ENCODE data around the gene CHST10. TPM values are rescaled to one million over a fixed set of nuclear protein-coding genes. Genes with fewer than 3 reads are reported as not detected.

Gene CHST10
- total and polyA plus RNA-seq, 4 donors: 0.11 to 5.2 (median 0.99) TPM

GRCh38 chr2:100409975-100410647 lies 7.4 kb downstream of the CHST10 start:
- Histone ChIP-seq H3K9ac (ENCODE audit: low read depth in 1 of 2, low read length in 2 of 2) (no peak overlapping the region), H3K27me3 (ENCODE audit: control insufficient read depth in 4 of 4, insufficient read depth in 4 of 4, low read length in 3 of 4) (no peaks in the 10 kb centered on the region), H3K9me3 (ENCODE audit: control insufficient read depth in 4 of 4, low read length in 3 of 4) (no peaks in the 10 kb centered on the region), H3K4me1 (ENCODE audit: control insufficient read depth in 4 of 4, insufficient read depth in 4 of 4, low read length in 3 of 4) (no peaks in the 10 kb centered on the region), H3K36me3 (ENCODE audit: control insufficient read depth in 4 of 4, insufficient read depth in 3 of 4, low read depth in 1 of 4, low read length in 3 of 4) (no peaks in the 10 kb centered on the region), H3K27ac (ENCODE audit: low read depth in 1 of 2, low read length in 2 of 2) (no peak overlapping the region), H3K4me3 (ENCODE audit: low read depth in 1 of 3, low read length in 3 of 3) (no peak overlapping the region)
- TF ChIP-seq HNF4G (IDR thresholded peaks at IDR 0.05) (no peak), SP1 (IDR thresholded peaks at IDR 0.05) (no peak), NR2F2 (IDR thresholded peaks at IDR 0.05) (no peak), TAF1 (conservative IDR thresholded peaks at IDR 0.05) (no peak), FOXA1 (IDR thresholded peaks at IDR 0.05) (no peak), FOXA2 (IDR thresholded peaks at IDR 0.05) (no peak), GABPA (IDR thresholded peaks at IDR 0.05 in 1 of 2, conservative IDR thresholded peaks at IDR 0.05 in 1 of 2) (no peak), JUND (IDR thresholded peaks at IDR 0.05) (no peak), REST (IDR thresholded peaks at IDR 0.05) (no peak), YY1 (IDR thresholded peaks at IDR 0.05) (no peak), EGR1 (IDR thresholded peaks at IDR 0.05; ENCODE audit: low read depth in 2 of 2) (no peak), RAD21 (IDR thresholded peaks at IDR 0.05) (no peak), RXRA (IDR thresholded peaks at IDR 0.05) (no peak), ATF3 (IDR thresholded peaks at IDR 0.05) (no peak), HNF4A (conservative IDR thresholded peaks at IDR 0.05) (no peak), ZBTB33 (IDR thresholded peaks at IDR 0.05) (no peak), MAX (IDR thresholded peaks at IDR 0.05) (no peak)
- TF ChIP-seq, protein P1, sequence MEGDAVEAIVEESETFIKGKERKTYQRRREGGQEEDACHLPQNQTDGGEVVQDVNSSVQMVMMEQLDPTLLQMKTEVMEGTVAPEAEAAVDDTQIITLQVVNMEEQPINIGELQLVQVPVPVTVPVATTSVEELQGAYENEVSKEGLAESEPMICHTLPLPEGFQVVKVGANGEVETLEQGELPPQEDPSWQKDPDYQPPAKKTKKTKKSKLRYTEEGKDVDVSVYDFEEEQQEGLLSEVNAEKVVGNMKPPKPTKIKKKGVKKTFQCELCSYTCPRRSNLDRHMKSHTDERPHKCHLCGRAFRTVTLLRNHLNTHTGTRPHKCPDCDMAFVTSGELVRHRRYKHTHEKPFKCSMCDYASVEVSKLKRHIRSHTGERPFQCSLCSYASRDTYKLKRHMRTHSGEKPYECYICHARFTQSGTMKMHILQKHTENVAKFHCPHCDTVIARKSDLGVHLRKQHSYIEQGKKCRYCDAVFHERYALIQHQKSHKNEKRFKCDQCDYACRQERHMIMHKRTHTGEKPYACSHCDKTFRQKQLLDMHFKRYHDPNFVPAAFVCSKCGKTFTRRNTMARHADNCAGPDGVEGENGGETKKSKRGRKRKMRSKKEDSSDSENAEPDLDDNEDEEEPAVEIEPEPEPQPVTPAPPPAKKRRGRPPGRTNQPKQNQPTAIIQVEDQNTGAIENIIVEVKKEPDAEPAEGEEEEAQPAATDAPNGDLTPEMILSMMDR (IDR thresholded peaks at IDR 0.05; ENCODE audit: low read depth, low read length, missing input control): no peak
- 97% methylated on average over 8 of the region's 8 CpGs for WGBS
- DNase-seq (ENCODE audit: low spot score): no peak
